Body of pancreas (tissue), 4 donors: Measurements from ENCODE around the gene CRABP1. TPM values are rescaled to one million over a fixed set of nuclear protein-coding genes. Genes with fewer than 3 reads are reported as not detected.

Experiments used
- ATAC-seq: fragments of 150-250 bp; one replicate; pipeline ENCODE4 v1.9.1; 2016
- DNase-seq, 4 donors: peaks; one replicate each; pipeline ENCODE4 v3.0.0-alpha.2; 2019
- H3K27ac ChIP-seq, 4 donors: fragments of 200-600 bp; sonication (generic); 1 replicate in 3 of 4; 2 replicates in 1 of 4; pipeline versions ENCODE4 v1.5.1 to v1.6.1; 2016 to 2019; ENCODE audit warnings: mild to moderate bottlenecking in 1 of 4, mixed read lengths in 1 of 4, moderate library complexity in 1 of 4
- H3K27me3 ChIP-seq, 2 donors: fragments of 200-600 bp; sonication (generic); one replicate each; pipeline ENCODE4 v1.6.0; 2016; ENCODE audit warnings: mild to moderate bottlenecking in 1 of 2
- H3K36me3 ChIP-seq, 2 donors: fragments of 200-600 bp; sonication (generic); replicated peaks in 1 of 2; 2 replicates each; pipeline ENCODE4 v1.5.1; 2016; ENCODE audit warnings: low read depth in 2 of 2; ENCODE audit not compliant: insufficient read depth in 1 of 2
- H3K4me1 ChIP-seq: fragments of 200-600 bp; sonication (generic); one replicate; pipeline ENCODE4 v1.6.0; 2016
- H3K4me3 ChIP-seq, 2 donors: fragments of 200-600 bp; sonication (generic); 1 replicate in 1 of 2; 2 replicates in 1 of 2; pipeline ENCODE4 v1.5.1; 2016 to 2019
- H3K9me3 ChIP-seq, 3 donors: fragments of 200-600 bp; sonication (generic); 1 replicate in 2 of 3; 2 replicates in 1 of 3; pipeline ENCODE4 v1.5.1; 2016
- CTCF ChIP-seq, 7 experiments: fragments of 450-650 bp in 4 of 7; fragments of 200-600 bp in 3 of 7; sonication (generic) in 3 of 7; IDR thresholded peaks; one replicate each; pipeline ENCODE4 v1.5.1; 2016 to 2019; ENCODE audit warnings: antibody characterized with exemption in 7 of 7
- POLR2A ChIP-seq, 3 donors: fragments of 450-650 bp; IDR thresholded peaks; one replicate each; pipeline ENCODE4 v1.6.1; 2016; ENCODE audit warnings: antibody characterized with exemption in 3 of 3, mild to moderate bottlenecking in 2 of 3
- WGBS, 2 donors: methylation state at CpG; one replicate each; pipeline ENCODE4 v1.1.5; 2017; 5-methylcytosine and 5-hydroxymethylcytosine counted together
- intact Hi-C: fragments of 100-400 bp; cut with DNase I; formaldehyde crosslinking; loops from one replicate; pipeline ENCODE4 v1.15.1; 2023
- total RNA-seq, 2 donors: library from RNA; depleted of rRNA; stranded (reverse); fragments of >200 nt; gene quantifications; one replicate each; pipeline ENCODE4 v1.1.0, GENCODE V29; 2016

CRABP1 gene
- total RNA-seq, 2 donors from 2014 or later, result 1.6 TPM; not detected in 1

DNA sequence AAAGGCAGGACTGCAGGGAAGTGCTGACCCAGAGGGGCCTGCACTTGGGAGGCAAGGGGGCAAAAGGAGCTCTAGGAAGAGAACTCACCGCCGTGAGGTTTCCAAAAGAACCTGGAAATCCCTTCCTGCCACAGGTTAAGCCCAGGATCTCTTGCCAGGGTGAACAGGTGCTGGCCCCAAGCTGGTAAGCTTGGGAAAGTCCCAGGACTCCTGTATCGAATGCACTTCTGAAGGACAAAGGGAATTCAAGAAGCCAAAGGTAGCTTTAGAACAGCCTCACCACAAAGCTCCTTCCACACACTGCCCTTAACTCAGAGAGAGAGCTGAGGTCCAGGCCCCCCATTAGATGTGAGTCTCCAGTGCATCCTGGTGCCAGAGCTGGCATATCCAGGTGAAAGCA, 28.9 kb upstream of the CRABP1 start:
- no peaks in the 10 kb centered on the region for H3K4me1 ChIP-seq
- DNase-seq (no peak), ATAC-seq (no peak)
- WGBS, 2 donors, result 31 to 39% methylated on average over 3 of the region's 3 CpGs
- H3K4me3 ChIP-seq, result no peak overlapping the region
- no peak overlapping the region for H3K27ac ChIP-seq
- peaks cover 0 to 4% of the 10 kb centered on the region in 2 donors for H3K27me3 ChIP-seq
- H3K9me3 ChIP-seq, result no peaks in the 10 kb centered on the region
- TF ChIP-seq CTCF (IDR thresholded peaks at IDR 0.05) (no peak), POLR2A (IDR thresholded peaks at IDR 0.05) (no peak)
- H3K36me3 ChIP-seq, result no peaks in the 10 kb centered on the region
- intact Hi-C loops, result no loop called here

DNA sequence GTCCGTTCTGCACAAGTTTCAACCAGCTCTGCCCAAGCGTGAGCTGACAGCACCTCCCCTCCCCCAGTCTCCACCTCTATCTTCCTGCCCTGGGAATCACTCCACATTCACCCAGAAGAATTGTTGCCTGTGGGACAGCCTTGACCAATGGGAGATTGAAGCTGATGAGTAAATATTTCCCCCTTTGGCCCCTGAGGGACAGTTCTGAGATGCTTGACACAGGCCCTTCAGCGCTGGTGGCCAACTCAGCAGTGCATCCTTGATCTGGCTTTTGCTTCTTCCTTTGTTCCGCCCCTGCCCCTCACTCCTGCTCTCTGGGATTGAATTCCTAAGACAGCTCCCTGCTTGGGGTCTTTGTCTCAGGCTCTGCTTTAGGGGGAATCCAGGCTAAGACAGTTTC, 27.6 kb upstream of the CRABP1 start:
- no peaks in the 10 kb centered on the region for H3K9me3 ChIP-seq
- no peak for TF ChIP-seq POLR2A (IDR thresholded peaks at IDR 0.05)
- TF ChIP-seq CTCF (IDR thresholded peaks at IDR 0.05), result no peak
- no peak overlapping the region for H3K4me3 ChIP-seq
- no peaks in the 10 kb centered on the region for H3K36me3 ChIP-seq
- no peak overlapping the region for H3K27ac ChIP-seq
- H3K4me1 ChIP-seq, result no peaks in the 10 kb centered on the region
- DNase-seq (no peak), ATAC-seq (no peak)
- intact Hi-C loops, result no loop called here
- H3K27me3 ChIP-seq, result no peaks in the 10 kb centered on the region
- WGBS, 2 donors, result 83 to 88% methylated on average over 4 of the region's 4 CpGs

DNA sequence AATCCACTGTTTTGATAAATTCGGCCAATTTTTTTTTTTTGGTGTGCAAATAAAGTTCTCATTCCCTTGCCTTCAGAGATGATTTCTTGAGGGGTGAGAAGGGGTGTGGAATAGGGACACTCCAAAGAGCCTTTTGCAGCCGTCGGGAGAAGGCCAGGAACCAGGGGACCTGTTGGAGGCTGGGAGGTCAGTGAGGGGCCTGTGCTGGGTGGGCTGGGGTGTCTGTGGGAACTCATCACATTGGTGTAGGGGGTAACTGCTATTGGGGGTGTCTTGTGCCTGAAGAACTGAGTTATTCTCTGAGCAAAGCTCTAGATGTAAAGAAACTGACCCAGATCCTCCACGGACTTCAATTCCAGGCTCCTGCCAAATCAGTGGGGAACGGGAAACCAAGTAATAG, 27.2 kb upstream of the CRABP1 start:
- Histone ChIP-seq H3K9me3 (no peaks in the 10 kb centered on the region), H3K36me3 (no peaks in the 10 kb centered on the region), H3K27me3 (no peaks in the 10 kb centered on the region), H3K4me1 (no peaks in the 10 kb centered on the region), H3K27ac (no peak overlapping the region), H3K4me3 (no peak overlapping the region)
- DNase-seq (no peak), ATAC-seq (no peak)
- 62 to 67% methylated on average over 5 of the region's 5 CpGs for WGBS, 2 donors
- TF ChIP-seq POLR2A (IDR thresholded peaks at IDR 0.05), result no peak
- no peak for TF ChIP-seq CTCF (IDR thresholded peaks at IDR 0.05)
- intact Hi-C loops, result no loop called here

GRCh38 chr15:78313383-78313782, 26.8 kb upstream of the CRABP1 start:
- intact Hi-C loops, result no loop called here
- Histone ChIP-seq H3K27me3 (no peaks in the 10 kb centered on the region), H3K27ac (no peak overlapping the region), H3K4me3 (no peak overlapping the region), H3K36me3 (no peaks in the 10 kb centered on the region), H3K4me1 (no peaks in the 10 kb centered on the region), H3K9me3 (no peaks in the 10 kb centered on the region)
- DNase-seq (no peak), ATAC-seq (no peak)
- 58 to 64% methylated on average over 8 of the region's 8 CpGs for WGBS, 2 donors
- TF ChIP-seq CTCF (IDR thresholded peaks at IDR 0.05), result no peak
- no peak for TF ChIP-seq POLR2A (IDR thresholded peaks at IDR 0.05)

DNA sequence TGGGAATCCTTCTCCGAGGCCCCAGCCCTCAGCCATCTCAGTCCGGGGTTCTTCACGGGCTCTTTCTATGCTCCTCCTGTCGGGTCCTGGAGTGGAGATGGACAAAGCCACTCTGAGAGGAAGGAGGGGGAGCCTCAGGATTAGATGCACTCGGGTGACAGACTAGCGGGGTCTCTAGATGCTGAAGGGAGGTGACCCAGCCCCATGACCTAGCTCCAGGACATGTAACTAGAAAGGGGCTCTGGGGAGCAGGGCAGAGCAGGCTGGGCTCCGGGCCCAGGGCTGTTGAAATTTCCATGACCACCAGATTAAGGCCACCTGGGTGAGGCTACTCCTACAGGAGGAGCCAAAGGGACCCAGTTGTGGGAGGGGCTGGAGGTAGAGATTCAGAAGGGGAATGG, 26.0 kb upstream of the CRABP1 start:
- Histone ChIP-seq H3K9me3 (no peaks in the 10 kb centered on the region), H3K4me1 (no peaks in the 10 kb centered on the region), H3K27me3 (no peaks in the 10 kb centered on the region), H3K27ac (no peak overlapping the region), H3K4me3 (no peak overlapping the region), H3K36me3 (no peaks in the 10 kb centered on the region)
- DNase-seq (no peak), ATAC-seq (no peak)
- WGBS, 2 donors, result 76 to 81% methylated on average over 7 of the region's 7 CpGs
- intact Hi-C loops, result no loop called here
- no peak for TF ChIP-seq CTCF (IDR thresholded peaks at IDR 0.05)
- TF ChIP-seq POLR2A (IDR thresholded peaks at IDR 0.05), result no peak
